Measurements from ENCODE around the gene CHMP4A. TPM values are rescaled to one million over a fixed set of nuclear protein-coding genes. Genes with fewer than 3 reads are reported as not detected.

The CHMP4A gene, protein sequence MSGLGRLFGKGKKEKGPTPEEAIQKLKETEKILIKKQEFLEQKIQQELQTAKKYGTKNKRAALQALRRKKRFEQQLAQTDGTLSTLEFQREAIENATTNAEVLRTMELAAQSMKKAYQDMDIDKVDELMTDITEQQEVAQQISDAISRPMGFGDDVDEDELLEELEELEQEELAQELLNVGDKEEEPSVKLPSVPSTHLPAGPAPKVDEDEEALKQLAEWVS
- 37.6 TPM for total RNA-seq

DNA sequence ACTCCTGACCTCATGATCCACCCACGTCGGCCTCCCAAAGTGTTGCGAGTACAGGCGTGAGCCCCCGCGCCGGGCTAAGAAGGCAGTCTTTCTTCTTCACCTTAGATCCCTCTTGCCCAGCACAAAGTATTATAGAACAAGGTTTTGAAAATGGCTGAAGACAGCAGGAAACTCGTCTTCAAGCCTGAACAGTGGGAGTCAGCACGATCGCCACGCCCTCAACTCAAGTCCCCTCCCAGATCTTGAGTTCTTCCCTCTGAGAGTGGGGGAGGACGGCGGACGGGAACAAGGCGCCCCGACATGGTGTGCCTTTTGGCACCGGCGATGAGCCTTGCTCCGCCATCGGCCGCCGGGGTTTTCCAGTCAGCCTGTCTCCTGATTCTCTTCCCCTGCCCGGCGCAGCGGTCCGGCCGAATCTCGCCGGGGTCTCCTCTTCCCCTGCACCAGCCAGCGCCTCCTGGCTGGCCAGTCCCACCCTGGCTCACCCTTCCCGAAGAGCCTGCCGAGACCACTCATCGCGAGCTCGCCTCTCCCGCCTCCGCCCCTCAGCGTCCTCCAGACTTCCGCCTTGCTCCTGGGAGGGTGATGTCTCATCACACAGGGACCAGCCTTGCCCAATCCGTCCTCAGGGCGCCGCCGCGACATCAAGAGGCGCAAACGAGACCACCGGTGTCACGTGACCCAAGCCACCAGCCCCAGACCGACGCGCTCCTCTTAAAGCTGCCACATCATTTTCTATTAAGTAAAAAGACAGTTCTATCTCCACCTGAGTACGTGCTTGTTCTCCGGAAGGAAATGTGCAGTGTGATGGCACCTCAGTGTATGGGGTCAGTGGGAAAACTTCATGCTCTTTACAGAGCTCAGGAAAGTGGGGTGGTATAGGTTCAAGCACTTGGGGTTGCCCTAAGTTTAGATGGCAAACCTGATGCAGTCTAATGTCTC lies at the start of gene CHMP4A:
CHMP4A (minus strand) TSS at position 565 of the 942 bp plus-strand sequence; CDS start at position 516, 49 bp downstream.
- peak in 1 of 2 donors; percentile 89 for TF ChIP-seq POLR2A (IDR thresholded peaks at IDR 0.05)
- peak; percentile 86 to 100 for TF ChIP-seq POLR2AphosphoS5 (IDR thresholded peaks at IDR 0.05; ENCODE audit: insufficient read depth in 1 of 2, low read depth in 1 of 2)
- TF ChIP-seq, protein P1, sequence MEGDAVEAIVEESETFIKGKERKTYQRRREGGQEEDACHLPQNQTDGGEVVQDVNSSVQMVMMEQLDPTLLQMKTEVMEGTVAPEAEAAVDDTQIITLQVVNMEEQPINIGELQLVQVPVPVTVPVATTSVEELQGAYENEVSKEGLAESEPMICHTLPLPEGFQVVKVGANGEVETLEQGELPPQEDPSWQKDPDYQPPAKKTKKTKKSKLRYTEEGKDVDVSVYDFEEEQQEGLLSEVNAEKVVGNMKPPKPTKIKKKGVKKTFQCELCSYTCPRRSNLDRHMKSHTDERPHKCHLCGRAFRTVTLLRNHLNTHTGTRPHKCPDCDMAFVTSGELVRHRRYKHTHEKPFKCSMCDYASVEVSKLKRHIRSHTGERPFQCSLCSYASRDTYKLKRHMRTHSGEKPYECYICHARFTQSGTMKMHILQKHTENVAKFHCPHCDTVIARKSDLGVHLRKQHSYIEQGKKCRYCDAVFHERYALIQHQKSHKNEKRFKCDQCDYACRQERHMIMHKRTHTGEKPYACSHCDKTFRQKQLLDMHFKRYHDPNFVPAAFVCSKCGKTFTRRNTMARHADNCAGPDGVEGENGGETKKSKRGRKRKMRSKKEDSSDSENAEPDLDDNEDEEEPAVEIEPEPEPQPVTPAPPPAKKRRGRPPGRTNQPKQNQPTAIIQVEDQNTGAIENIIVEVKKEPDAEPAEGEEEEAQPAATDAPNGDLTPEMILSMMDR (IDR thresholded peaks at IDR 0.05): peak in 2 of 3 experiments; percentile 6 to 15
- intact Hi-C loops (cut with DNase I): no loop called here
- H3K4me1 ChIP-seq: peaks cover 45% of the 10 kb centered on the region
- no peaks in the 10 kb centered on the region for H3K27me3 ChIP-seq
- H3K4me3 ChIP-seq: peak within 1 kb of the TSS; percentile 66 to 76
- peaks cover 4 to 21% of the 10 kb centered on the region in 2 donors for H3K36me3 ChIP-seq
- H3K27ac ChIP-seq: peak within 1 kb of the TSS; percentile 86
- DNase-seq (ENCODE audit: extremely low spot score in 2 of 2): peak in 1 of 2 donors; percentile 98
- H3K9me3 ChIP-seq: no peaks in the 10 kb centered on the region

DNA sequence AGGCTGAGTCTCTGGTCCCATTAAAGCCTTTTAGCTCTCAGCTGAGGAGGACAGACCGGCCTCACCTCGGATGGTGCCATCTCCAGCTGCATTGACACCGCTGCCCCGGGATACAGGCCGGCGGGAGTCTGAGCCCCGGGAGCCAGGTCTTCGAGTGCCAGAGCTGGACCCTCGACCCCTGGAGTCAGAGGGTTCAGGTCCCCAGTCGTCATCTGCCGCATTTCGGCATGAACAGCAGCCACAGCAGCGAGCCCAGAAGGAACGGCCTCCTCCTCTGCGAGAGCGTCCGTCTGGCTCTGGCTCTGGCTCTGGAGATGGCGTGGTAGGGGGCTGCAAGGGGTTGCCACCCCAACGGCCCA lies 48.7 kb upstream of the CHMP4A start:
- Histone ChIP-seq H3K9me3 (no peaks in the 10 kb centered on the region), H3K36me3 (peaks cover 0 to 17% of the 10 kb centered on the region in 2 donors), H3K27ac (no peak overlapping the region), H3K27me3 (no peaks in the 10 kb centered on the region), H3K4me3 (peak overlapping the region in 1 of 2 donors; percentile 26), H3K4me1 (peaks cover 11% of the 10 kb centered on the region)
- DNase-seq (ENCODE audit: extremely low spot score in 2 of 2): no peak
- intact Hi-C loops (cut with DNase I): no loop called here
- TF ChIP-seq POLR2AphosphoS5 (IDR thresholded peaks at IDR 0.05; ENCODE audit: insufficient read depth in 1 of 2, low read depth in 1 of 2) (no peak), POLR2A (IDR thresholded peaks at IDR 0.05) (no peak)
- TF ChIP-seq, protein P1 (IDR thresholded peaks at IDR 0.05): no peak

DNA sequence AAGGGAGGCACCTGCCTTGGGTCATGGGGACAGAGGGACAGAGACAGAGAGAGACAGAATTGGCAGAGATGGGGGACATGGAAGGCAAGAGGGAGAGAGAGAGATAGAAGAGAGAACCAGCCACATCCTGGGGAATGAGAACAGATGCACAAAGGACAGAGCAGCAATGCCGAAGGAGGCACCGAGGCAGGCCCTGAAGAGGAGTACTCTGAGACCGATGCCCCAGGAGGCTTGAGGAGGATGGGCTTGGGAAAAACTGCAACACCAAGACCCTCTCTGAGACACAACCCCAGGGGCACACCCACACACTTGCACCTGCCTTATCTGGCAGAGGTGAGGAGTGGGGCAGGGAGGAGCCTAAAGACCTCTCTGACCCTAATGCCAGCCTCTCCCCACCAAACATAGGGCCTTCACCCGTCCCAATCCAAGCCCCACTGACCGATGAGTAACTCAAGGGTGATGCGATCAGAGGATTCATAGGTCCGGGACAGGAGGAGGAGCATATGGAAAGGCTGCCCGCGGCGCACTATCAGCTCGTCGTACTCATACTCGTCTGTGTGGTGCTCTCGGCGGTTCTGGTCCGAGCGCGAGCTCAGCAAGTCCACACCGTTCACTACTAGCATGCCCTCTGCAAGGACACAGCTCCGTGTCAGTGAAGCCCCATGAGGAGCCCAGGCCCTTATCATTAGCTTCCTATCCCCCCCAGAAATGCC lies 48.1 kb upstream of the CHMP4A start:
- Histone ChIP-seq H3K27me3 (no peaks in the 10 kb centered on the region), H3K36me3 (peaks cover 0 to 12% of the 10 kb centered on the region in 2 donors), H3K9me3 (no peaks in the 10 kb centered on the region), H3K4me3 (peak overlapping the region in 1 of 2 donors; percentile 26), H3K27ac (no peak overlapping the region), H3K4me1 (peaks cover 11% of the 10 kb centered on the region)
- DNase-seq (ENCODE audit: extremely low spot score in 2 of 2): no peak
- intact Hi-C loops (cut with DNase I): no loop called here
- TF ChIP-seq POLR2A (IDR thresholded peaks at IDR 0.05): no peak
- TF ChIP-seq POLR2AphosphoS5 (IDR thresholded peaks at IDR 0.05; ENCODE audit: insufficient read depth in 1 of 2, low read depth in 1 of 2): no peak
- TF ChIP-seq, protein P1 (IDR thresholded peaks at IDR 0.05): no peak

- peaks cover 0 to 7% of the 10 kb centered on the region in 2 donors for H3K36me3 ChIP-seq
Observed at GRCh38 chr14:24260780-24261157, 47.5 kb upstream of the CHMP4A start.

More at GRCh38 chr14:24260780-24261157, 47.5 kb upstream of the CHMP4A start:
- Histone ChIP-seq H3K4me3 (peak overlapping the region in 1 of 2 donors; percentile 26), H3K27me3 (no peaks in the 10 kb centered on the region), H3K4me1 (peaks cover 11% of the 10 kb centered on the region), H3K27ac (no peak overlapping the region), H3K9me3 (no peaks in the 10 kb centered on the region)
- intact Hi-C loops (cut with DNase I): no loop called here
- TF ChIP-seq POLR2A (IDR thresholded peaks at IDR 0.05) (no peak), POLR2AphosphoS5 (IDR thresholded peaks at IDR 0.05; ENCODE audit: insufficient read depth in 1 of 2, low read depth in 1 of 2) (no peak)
- TF ChIP-seq, protein P1 (IDR thresholded peaks at IDR 0.05): no peak
- DNase-seq (ENCODE audit: extremely low spot score in 2 of 2): no peak

All from vagina (tissue), 2 donors.